GM06990 (cell line): ENCODE measurements around the gene PLCZ1.

Source experiments
- DNase-seq: peaks from one replicate; pipeline ENCODE4 v3.0.0-alpha.2; 2011; ENCODE audit not compliant: insufficient read length; ENCODE audit errors: extremely low read depth
- H3K27me3 ChIP-seq: replicated peaks from 2 replicates; pipeline ENCODE4 v1.6.0; 2011; ENCODE audit warnings: low read length; ENCODE audit not compliant: control insufficient read depth, insufficient read depth
- H3K36me3 ChIP-seq: 2 replicates; pipeline ENCODE4 v1.5.1; 2011; ENCODE audit warnings: low read length; ENCODE audit not compliant: control insufficient read depth, insufficient read depth
- H3K4me3 ChIP-seq: replicated peaks from 2 replicates; pipeline ENCODE4 v1.5.1; 2011; ENCODE audit warnings: low read depth, mild to moderate bottlenecking, control low read depth, low read length
- TF ChIP-seq, protein P1 (sequence below): IDR thresholded peaks from 2 replicates; pipeline ENCODE4 v1.5.1; 2011; ENCODE audit warnings: low read length, control low read depth, mild to moderate bottlenecking, inconsistent platforms; ENCODE audit not compliant: insufficient read depth, poor library complexity, severe bottlenecking

PLCZ1 gene

DNA sequence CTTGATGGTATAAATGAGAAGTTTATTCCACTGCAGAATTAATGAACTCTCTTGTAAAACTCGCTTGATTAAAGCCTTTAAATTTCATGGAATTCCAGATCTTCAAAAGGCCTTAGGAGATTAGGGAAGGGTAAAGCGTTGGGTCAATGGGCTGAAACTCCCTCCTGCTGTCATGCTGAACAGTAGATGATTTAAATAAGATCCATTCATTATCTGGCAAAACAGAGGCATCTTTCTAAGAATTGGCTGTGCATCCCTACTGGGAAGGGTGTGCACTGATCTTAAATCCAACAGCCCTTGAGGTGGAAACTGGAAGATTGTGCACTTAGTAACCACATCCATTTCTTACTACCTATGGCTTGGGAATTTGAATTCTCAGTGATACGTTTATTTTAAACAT is 56.0 kb downstream of the PLCZ1 start:
- TF ChIP-seq, protein P1, sequence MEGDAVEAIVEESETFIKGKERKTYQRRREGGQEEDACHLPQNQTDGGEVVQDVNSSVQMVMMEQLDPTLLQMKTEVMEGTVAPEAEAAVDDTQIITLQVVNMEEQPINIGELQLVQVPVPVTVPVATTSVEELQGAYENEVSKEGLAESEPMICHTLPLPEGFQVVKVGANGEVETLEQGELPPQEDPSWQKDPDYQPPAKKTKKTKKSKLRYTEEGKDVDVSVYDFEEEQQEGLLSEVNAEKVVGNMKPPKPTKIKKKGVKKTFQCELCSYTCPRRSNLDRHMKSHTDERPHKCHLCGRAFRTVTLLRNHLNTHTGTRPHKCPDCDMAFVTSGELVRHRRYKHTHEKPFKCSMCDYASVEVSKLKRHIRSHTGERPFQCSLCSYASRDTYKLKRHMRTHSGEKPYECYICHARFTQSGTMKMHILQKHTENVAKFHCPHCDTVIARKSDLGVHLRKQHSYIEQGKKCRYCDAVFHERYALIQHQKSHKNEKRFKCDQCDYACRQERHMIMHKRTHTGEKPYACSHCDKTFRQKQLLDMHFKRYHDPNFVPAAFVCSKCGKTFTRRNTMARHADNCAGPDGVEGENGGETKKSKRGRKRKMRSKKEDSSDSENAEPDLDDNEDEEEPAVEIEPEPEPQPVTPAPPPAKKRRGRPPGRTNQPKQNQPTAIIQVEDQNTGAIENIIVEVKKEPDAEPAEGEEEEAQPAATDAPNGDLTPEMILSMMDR, result no peak
- no peak for DNase-seq
- Histone ChIP-seq H3K27me3 (no peaks in the 10 kb centered on the region), H3K4me3 (no peak overlapping the region), H3K36me3 (no peaks in the 10 kb centered on the region)

DNA sequence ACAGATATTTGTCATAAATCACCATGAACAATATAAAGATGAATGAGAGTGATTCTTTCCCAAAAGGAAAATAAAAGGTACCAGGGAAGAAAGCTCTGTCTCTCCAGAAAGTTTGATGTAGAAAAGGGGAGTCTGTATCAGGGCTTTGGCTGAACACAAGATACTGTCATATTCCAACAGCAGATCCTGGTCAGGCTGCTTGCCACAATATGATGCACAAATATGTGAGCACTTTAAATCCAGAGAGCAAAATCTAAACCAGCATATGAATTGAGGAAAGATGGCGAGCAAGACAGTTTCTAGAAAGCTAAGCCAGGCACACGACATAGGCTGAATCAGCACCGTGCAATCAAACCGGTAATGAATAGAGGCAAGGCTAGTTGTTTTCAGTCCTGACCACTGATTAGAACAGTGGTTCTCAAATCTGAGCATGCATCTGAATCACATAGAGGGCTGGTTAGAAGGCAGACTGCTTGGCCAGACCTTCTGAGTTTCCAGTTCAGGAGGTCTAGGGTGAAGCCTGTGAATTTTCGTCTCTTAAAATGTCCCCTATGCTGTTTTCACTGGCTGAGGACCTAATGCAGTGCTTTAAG is 60.7 kb downstream of the PLCZ1 start:
- TF ChIP-seq, protein P1, result no peak
- Histone ChIP-seq H3K4me3 (no peak overlapping the region), H3K36me3 (no peaks in the 10 kb centered on the region), H3K27me3 (no peaks in the 10 kb centered on the region)
- DNase-seq, result no peak

DNA sequence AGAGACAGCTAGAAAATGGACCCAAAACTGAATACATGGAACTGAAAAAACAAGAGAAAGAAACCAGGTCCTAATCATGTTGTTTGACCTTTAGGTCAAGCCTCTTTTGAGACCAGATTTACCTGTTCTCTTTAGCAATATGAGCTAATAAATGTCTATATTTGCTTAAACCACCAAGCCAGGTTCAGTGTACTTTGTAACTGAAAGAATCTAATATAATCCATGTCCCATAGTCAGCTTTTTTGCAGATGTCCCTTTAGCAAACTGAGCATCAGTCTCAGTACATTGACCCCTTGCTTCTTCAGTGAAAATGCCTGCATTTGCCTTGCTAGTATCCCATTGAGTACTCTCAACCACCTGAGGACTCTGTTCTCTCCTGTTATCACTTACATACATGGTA is 61.7 kb downstream of the PLCZ1 start:
- no peaks in the 10 kb centered on the region for H3K36me3 ChIP-seq
- TF ChIP-seq, protein P1, result no peak
- H3K4me3 ChIP-seq, result no peak overlapping the region
- DNase-seq, result no peak
- H3K27me3 ChIP-seq, result no peaks in the 10 kb centered on the region

DNA sequence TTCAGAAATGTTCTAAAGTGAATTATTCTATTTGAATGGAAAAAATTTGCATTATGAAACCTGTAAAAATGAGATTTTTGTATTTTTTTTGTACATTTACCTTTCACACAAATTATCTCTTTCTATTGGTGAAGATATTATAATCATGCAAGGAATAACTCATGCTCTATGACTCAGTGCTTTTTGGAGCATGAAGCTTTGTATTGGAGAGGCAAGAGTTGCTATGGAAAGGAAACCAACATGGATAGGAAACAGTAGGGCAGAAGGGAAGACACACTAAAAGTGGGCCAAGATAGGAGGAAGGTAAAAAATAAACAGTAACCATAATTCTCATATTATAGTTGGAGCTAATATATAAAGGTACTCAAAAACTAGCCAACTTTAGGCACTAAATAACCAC is 79.0 kb downstream of the PLCZ1 start:
- Histone ChIP-seq H3K27me3 (no peaks in the 10 kb centered on the region), H3K36me3 (no peaks in the 10 kb centered on the region), H3K4me3 (no peak overlapping the region)
- DNase-seq, result no peak
- TF ChIP-seq, protein P1, result no peak

DNA sequence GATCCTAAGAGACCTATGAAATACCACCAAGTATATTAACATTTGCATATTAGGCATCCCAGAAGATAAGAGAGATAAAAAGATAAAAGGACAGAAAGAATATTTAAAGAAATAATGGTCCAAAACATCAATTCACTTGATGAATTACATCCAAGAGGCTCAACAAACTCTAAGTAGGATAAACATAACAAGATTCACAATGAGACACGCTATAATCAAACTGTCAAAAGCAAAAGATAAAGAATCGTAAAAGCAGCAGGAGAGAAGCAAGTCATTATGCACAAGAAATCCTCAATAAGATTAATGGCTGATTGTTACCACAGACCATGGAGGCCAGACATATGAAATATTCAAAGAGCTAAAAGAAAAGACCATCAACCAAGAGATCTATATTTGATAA is 79.6 kb downstream of the PLCZ1 start:
- Histone ChIP-seq H3K36me3 (no peaks in the 10 kb centered on the region), H3K4me3 (no peak overlapping the region), H3K27me3 (no peaks in the 10 kb centered on the region)
- DNase-seq, result no peak
- TF ChIP-seq, protein P1, result no peak

DNA sequence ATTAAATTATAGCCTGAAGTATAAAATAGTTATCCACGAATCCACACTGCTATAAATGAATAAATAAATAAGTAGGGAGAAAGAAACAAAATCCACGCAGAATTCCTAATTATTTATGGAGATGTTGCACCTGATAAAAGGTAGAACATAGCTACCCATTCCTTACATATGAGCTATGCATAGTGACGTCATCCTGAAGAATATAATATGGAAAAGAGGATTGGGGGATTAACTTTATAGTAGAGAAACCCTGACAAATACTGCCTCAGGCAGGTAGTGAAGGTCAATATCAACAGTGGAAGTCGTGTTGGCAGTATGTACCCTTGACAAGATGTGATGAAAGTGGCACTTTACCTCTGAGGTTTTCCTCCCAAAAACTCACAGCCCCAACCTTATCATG is 82.5 kb downstream of the PLCZ1 start:
- no peaks in the 10 kb centered on the region for H3K36me3 ChIP-seq
- no peak for DNase-seq
- H3K4me3 ChIP-seq, result no peak overlapping the region
- TF ChIP-seq, protein P1, result no peak
- no peaks in the 10 kb centered on the region for H3K27me3 ChIP-seq
